Activated CD4-positive, alpha-beta T cell treated with anti-CD3 and anti-CD28 coated beads, Interleukin-10, Interleukin-2, amounts not matched to agents 100 ng/mL and 50 ng/mL, durations not matched to agents 16 hours and 8 hours (primary cell): ENCODE results near the gene PARVG.

Source experiments
- DNase-seq: peaks from one replicate; pipeline ENCODE4 v3.0.0-alpha.2; 2020

Gene PARVG

GRCh38 chr22:44199866-44200265 lies 19.1 kb downstream of the PARVG start:
- DNase-seq = no peak

- DNase-seq = no peak
Measured at GRCh38 chr22:44200451-44200850, 19.7 kb downstream of the PARVG start.

- DNase-seq = no peak
Measured at GRCh38 chr22:44200855-44201550, 20.3 kb downstream of the PARVG start.

GRCh38 chr22:44201665-44202064 lies 20.9 kb downstream of the PARVG start:
- DNase-seq = no peak

GRCh38 chr22:44202261-44202789 lies 21.6 kb downstream of the PARVG start:
- no peak for DNase-seq

- no peak for DNase-seq
Measured at GRCh38 chr22:44203203-44203602, 22.5 kb downstream of the PARVG start.

- no peak for DNase-seq
Measured at GRCh38 chr22:44204739-44205515, 24.2 kb downstream of the PARVG start.

GRCh38 chr22:44205516-44206329 lies 25.0 kb downstream of the PARVG start:
- no peak for DNase-seq

- no peak for DNase-seq
Measured at GRCh38 chr22:44206330-44206645, 25.6 kb downstream of the PARVG start.

- DNase-seq = no peak
Measured at GRCh38 chr22:44206696-44207095, 26.0 kb downstream of the PARVG start.

GRCh38 chr22:44207173-44207980 lies 26.7 kb downstream of the PARVG start:
- no peak for DNase-seq

GRCh38 chr22:44207981-44208317 lies 27.2 kb downstream of the PARVG start:
- DNase-seq = no peak

GRCh38 chr22:44209343-44209742 lies 28.6 kb downstream of the PARVG start:
- DNase-seq = no peak

GRCh38 chr22:44210722-44211121 lies 30.0 kb downstream of the PARVG start:
- no peak for DNase-seq

GRCh38 chr22:44211256-44211945 lies 30.7 kb downstream of the PARVG start:
- no peak for DNase-seq

GRCh38 chr22:44211946-44212930 lies 31.5 kb downstream of the PARVG start:
- DNase-seq = no peak

GRCh38 chr22:44212936-44213335 lies 32.2 kb downstream of the PARVG start:
- DNase-seq = no peak

- no peak for DNase-seq
Measured at GRCh38 chr22:44213489-44214043, 32.8 kb downstream of the PARVG start.

GRCh38 chr22:44214187-44214586 lies 33.5 kb downstream of the PARVG start:
- no peak for DNase-seq

GRCh38 chr22:44214764-44215163 lies 34.0 kb downstream of the PARVG start:
- no peak for DNase-seq

- DNase-seq = no peak
Measured at GRCh38 chr22:44215287-44215686, 34.6 kb downstream of the PARVG start.
